Keratinocyte (primary cell): ENCODE results near the gene ZNF501.

Experiments
- CTCF ChIP-seq, 3 experiments: IDR thresholded peaks in 1 of 3; conservative IDR thresholded peaks in 1 of 3; optimal IDR thresholded peaks in 1 of 3; 2 replicates in 2 of 3; 3 replicates in 1 of 3; pipeline versions ENCODE3 to v1.5.1; 2011; ENCODE audit warnings: low read length in 3 of 3, mild to moderate bottlenecking in 3 of 3, moderate library complexity in 2 of 3, control low read depth in 1 of 3, inconsistent platforms in 1 of 3; ENCODE audit not compliant: insufficient read depth in 2 of 3; ENCODE audit errors: extremely low read depth in 1 of 3
- EZH2 ChIP-seq: IDR thresholded peaks from one replicate; pipeline ENCODE4 v1.6.1; 2012; ENCODE audit warnings: inconsistent platforms, mild to moderate bottlenecking, low read length, moderate library complexity

GRCh38 chr3:44721231-44722102, 8.0 kb upstream of the ZNF501 start:
- TF ChIP-seq CTCF (optimal IDR thresholded peaks at IDR 0.05 in 1 of 3, IDR thresholded peaks at IDR 0.05 in 1 of 3, conservative IDR thresholded peaks at IDR 0.05 in 1 of 3; ENCODE audit: extremely low read depth in 1 of 3, insufficient read depth in 2 of 3, low read length in 3 of 3), result no peak
- no peak for TF ChIP-seq EZH2
